ENCODE measurements around the gene PCNT.
"Not testable (repeated sequence)": the region's sequence is repeated elsewhere in the genome, so short reads cannot be mapped to it uniquely, and the experiment has no call there.

Gene PCNT

GRCh38 chr21:46357335-46357604 lies 33.3 kb downstream of the PCNT start:
- no peak for DNase-seq (ENCODE audit: low read depth in 3 of 3)

GRCh38 chr21:46357684-46358425 lies 33.9 kb downstream of the PCNT start:
- DNase-seq (ENCODE audit: low read depth in 3 of 3) = no peak

- DNase-seq (ENCODE audit: low read depth in 3 of 3) = no peak
These were observed 37.2 kb downstream of the PCNT start for GRCh38 chr21:46361176-46361575.

- DNase-seq (ENCODE audit: low read depth in 3 of 3) = no peak
These were observed 38.0 kb downstream of the PCNT start for GRCh38 chr21:46361935-46362334.

GRCh38 chr21:46362946-46363345 lies 39.0 kb downstream of the PCNT start:
- no peak for DNase-seq (ENCODE audit: low read depth in 3 of 3)

- DNase-seq (ENCODE audit: low read depth in 3 of 3) = no peak
These were observed 39.7 kb downstream of the PCNT start for GRCh38 chr21:46363698-46364097.

- DNase-seq (ENCODE audit: low read depth in 3 of 3) = no peak
These were observed 42.1 kb downstream of the PCNT start for GRCh38 chr21:46366091-46366490.

- DNase-seq (ENCODE audit: low read depth in 3 of 3) = no peak
These were observed 42.6 kb downstream of the PCNT start for GRCh38 chr21:46366561-46366960.

- DNase-seq (ENCODE audit: low read depth in 3 of 3) = no peak
These were observed 43.0 kb downstream of the PCNT start for GRCh38 chr21:46366966-46367365.

GRCh38 chr21:46368533-46369285 lies 44.8 kb downstream of the PCNT start:
- no peak for DNase-seq (ENCODE audit: low read depth in 3 of 3)

GRCh38 chr21:46369520-46370235 lies 45.7 kb downstream of the PCNT start:
- DNase-seq (ENCODE audit: low read depth in 3 of 3) = no peak

GRCh38 chr21:46371204-46372013 lies 47.5 kb downstream of the PCNT start:
- no peak for DNase-seq (ENCODE audit: low read depth in 3 of 3)

- no peak for DNase-seq (ENCODE audit: low read depth in 3 of 3)
These were observed 48.1 kb downstream of the PCNT start for GRCh38 chr21:46372014-46372485.

- not testable (repeated sequence) for DNase-seq (ENCODE audit: low read depth in 3 of 3)
These were observed 49.0 kb downstream of the PCNT start for GRCh38 chr21:46372947-46373346.

- DNase-seq (ENCODE audit: low read depth in 3 of 3) = no peak
These were observed 50.9 kb downstream of the PCNT start for GRCh38 chr21:46374761-46375389.

GRCh38 chr21:46375560-46376230 lies 51.7 kb downstream of the PCNT start:
- no peak for DNase-seq (ENCODE audit: low read depth in 3 of 3)

- DNase-seq (ENCODE audit: low read depth in 3 of 3) = no peak
These were observed 52.3 kb downstream of the PCNT start for GRCh38 chr21:46376231-46376628.

GRCh38 chr21:46376856-46377453 lies 53.0 kb downstream of the PCNT start:
- no peak for DNase-seq (ENCODE audit: low read depth in 3 of 3)

GRCh38 chr21:46377789-46378188 lies 53.8 kb downstream of the PCNT start:
- DNase-seq (ENCODE audit: low read depth in 3 of 3) = no peak

- DNase-seq (ENCODE audit: low read depth in 3 of 3) = no peak
These were observed 55.1 kb downstream of the PCNT start for GRCh38 chr21:46379105-46379504.
